HG03354 (cell line): ENCODE data around the gene COIL.
"Not testable (repeated sequence)": the region's sequence is repeated elsewhere in the genome, so short reads cannot be mapped to it uniquely, and the experiment has no call there.

Experiments used
- ATAC-seq: cut with Tn5 transposase; IDR thresholded peaks from one replicate; pipeline ENCODE4 v1.9.1; 2021; ENCODE audit warnings: mild to moderate bottlenecking; ENCODE audit not compliant: unreplicated experiment, poor library complexity, severe bottlenecking

Gene COIL

DNA sequence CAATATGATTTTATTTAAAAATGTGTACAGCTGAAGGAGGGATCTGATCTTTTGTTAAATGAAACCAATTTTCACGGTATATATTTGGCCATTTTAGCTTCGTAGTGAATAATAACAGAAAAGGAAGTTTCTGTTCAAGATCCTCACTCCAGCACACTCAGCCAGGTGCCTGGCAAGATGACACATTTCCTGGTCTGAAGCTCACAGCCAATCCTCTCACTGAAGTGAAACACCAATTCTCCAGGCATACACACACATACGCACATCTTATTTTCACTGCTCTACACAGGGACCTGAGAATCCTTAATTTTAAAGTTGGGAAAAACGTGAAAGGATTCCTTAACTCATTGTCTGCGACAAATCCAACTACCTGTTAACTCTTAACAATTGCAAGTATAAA is 22.6 kb downstream of the COIL start:
- ATAC-seq: not testable (repeated sequence)

DNA sequence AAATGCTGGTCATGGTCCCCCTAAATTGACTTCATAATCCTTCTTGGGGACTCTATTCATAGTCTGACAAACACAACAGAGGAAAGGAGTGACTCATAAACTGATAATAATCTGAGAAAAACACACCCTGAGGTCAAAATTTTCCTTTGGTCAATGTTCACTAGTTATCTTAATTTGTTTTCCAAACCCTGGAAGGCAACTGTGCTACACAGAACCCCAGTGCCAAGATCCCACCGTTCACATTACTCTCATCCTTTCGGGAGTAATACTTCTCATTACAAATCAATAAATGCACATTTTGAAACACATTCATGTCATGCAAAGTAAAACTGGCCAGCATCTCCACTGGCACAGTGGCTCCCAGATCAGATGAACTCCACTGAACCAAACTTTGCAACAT is 23.2 kb downstream of the COIL start:
- ATAC-seq: no peak

DNA sequence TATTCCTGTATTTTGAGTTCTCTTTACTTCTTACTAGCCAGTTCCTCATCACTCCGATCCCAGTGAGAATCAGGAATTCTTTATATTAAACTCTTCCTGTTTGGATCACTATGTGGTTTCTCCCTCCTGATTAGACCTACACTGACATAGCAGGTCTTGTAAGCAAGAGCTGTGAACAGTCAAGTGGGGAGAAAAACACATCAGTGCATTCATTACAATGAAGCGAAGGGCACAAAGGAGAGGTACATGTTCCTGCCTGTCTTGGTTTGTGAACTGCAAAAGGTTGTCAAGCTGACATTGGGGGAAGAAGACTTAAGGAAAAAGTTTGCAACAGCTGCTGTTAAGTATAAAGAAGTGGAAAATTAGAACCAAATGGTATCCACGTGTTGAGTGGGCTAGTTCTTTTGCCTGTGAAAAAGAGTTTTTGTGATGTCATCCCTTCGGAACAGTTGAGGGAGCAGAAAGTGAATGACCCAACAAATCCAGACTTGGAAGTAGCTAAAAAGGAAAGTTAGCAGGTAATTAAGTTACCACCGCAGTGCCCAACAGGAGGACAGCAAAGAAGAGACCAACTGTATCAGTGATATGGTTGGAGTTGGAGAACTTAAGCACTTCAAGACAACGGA is 24.0 kb downstream of the COIL start:
- no peak for ATAC-seq

DNA sequence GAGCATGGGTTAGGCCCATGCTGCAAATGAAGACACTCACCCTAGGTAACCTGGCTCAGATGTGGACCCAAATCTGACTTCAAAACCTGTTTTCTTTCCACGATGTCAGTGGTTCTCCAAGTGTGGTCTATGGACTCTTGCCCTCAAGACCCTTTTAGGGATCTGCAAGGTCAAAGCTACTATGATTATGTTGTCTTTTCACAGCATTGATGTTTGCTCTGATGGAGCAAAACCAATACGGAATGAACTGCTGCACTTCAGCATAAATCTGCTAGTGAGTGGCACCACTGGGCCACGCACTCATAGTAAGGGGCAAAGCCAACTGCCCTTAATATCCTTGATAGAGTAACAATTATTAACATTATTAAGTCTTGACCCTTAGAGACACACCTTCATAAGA is 25.4 kb downstream of the COIL start:
- no peak for ATAC-seq

DNA sequence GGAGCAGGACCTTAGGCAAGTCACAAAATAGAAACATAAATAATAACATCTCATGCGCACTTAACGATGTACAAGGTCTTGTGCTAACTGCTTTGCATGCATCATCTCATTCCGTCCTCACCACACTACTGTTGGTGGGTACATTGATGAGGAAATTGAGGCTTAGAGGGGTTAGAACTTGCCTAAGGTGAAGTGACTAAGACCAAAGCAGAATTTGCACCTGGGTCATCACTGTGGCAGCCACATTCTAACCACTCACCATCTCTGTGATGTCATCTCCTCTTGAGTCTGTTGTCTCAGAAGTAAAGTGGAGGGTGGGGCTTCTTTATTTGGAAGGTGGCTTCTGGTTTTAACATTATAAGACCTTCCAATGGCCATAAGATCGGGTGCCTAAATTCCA is 26.6 kb downstream of the COIL start:
- no peak for ATAC-seq

DNA sequence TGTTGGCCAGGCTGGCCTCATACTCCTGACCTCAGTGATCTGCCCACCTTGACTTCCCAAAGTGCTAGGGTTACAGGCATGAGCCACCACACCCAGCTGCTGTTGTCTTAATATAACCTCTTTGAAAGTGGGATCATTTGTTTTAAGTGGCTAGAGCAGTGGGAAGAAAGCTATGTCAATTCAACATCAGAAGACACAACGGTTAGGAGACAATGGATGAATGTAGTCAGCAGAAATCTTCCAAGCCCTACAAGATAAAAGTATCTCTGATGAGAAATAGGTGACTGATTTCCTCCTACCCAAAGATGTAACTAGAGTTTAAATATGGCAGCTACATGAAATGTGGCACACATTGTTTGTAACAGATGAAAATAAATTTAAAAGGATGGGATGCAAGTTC is 27.0 kb downstream of the COIL start:
- ATAC-seq: no peak

DNA sequence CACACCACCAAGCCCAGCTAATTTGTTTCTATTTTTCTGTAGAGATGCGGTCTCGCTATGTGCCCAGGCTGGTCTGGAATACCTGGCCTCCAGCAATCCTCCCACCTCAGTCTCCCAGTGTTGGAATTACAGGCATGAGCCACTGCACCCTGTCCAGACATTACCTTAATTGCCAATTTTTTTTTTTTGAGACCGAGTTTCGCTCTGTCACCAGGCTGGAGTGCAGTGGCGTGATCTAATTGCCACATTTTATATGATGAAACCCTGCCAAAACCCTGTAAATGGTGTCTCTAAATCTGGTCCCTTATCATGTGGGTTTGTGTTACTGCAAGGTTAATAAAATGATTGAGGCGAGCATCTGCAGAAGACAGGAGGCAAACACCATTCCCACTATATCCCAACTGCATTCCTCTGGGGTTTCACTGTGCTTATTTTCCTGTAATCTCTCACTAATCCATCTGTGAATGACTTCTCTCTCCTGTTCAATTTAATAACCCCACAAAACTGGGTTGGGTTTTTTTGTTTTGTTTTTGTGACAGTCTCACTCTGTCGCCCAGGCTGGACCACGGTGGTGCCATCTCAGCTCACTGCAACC is 27.6 kb downstream of the COIL start:
- ATAC-seq: no peak

DNA sequence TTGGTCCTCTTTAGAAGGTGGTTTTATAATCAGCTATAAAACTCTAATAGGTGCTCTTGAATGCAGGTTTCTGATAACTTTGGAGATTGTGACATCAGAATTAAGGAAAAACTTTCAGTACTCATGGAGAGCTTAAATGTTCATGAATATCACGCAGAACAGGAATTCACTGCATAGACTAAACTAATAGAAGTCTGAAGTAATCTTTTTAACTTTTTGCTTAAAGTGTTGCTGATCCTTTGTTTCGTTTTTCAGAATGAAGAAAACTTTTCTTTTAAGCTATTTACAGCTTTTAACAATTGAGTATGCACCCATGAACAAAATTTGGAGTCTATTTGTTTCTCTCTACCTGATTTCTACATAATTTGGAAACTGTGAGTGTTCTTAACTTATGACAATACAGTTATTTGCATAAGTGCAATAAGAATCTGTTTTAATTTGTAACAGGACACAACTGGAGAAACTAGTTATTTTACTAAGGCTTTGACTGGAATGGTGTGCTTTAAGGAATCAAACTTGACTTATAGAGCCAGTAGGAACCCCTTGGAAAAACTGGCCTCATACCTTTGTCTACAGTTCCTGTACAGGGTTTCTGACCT is 30.0 kb downstream of the COIL start:
- no peak for ATAC-seq

DNA sequence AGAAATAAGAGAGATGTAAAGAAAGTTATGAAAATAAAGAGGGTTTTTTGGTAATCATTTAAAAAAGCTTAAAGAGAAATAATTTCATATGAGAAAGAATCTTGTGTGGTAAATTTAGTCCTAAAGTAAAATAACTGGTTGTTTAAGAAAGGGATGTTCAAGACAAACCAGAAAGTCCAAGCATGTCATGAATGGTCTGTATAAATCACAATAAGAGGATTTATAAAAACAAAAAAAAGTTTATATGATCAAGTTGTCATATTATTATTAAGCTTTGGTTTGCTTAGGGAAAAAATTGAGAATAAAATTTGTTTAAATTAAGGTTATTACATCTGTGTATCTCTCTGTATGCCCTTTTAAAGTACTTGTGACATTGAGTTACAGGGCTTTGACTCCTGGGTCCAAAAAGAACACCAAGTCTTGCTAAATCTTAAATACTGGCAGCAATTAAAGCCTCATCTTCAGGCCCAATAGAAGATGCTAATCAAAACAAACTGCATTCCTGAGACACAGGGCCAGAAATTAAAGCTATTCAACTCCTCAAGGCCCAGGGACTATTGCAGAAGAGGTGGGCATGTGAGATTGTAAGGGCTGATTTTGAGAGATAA is 31.4 kb downstream of the COIL start:
- no peak for ATAC-seq

DNA sequence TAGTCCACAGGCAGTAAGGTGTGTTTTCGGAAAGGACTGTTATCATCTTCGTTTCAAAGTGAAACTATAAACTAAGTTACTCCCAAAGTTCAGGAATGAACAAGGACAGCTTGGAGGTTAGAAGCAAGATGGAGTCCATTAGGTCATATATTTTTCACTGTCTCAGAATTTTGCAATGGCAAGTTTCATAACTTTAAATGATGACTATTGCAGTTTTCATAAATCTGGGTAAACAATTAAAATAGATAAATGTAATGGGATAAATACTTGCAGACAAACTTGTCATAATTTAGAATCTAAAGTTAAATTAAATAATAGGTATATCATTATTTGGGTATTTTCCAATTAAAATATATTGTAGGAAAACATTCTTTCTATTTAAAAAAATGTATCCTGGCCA is 32.3 kb downstream of the COIL start:
- no peak for ATAC-seq

DNA sequence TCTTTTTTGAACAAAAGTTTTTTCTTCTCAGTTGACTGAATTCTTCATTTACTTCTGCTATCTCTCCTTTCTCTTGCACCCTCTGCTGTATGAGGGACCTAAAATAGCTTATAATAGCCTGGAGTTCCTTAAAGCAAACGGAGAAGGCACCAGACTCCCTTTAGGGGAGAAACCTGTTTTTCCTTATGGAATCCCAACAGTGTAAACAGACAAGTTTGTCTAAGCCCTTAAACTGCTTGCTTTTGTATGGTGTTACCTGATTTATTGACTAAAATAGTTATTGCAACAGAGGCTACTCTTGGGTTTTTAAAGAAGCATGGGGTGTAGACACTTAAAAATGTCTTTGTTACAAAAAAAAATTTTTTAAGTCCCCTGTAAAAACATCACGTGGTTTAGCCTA is 34.1 kb downstream of the COIL start:
- no peak for ATAC-seq

DNA sequence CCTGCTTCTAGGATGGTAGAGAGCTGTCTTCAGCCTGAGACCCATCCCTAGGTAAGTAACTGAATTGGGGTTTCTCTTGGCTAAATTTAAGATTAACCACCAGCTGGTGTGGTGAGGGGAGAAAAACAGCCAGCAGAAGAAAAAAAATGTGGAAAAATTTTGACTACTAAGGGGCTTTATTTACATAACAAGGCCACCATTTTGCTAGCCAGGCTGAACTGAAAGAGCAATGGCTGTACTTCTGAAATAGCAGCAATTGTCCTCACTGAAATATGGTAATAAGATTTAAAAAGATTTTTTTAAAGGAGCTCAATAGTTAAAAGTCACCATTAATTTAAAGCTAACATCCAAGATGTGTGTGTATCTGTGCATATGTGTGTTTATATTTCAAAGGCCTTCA is 34.6 kb downstream of the COIL start:
- ATAC-seq: no peak

DNA sequence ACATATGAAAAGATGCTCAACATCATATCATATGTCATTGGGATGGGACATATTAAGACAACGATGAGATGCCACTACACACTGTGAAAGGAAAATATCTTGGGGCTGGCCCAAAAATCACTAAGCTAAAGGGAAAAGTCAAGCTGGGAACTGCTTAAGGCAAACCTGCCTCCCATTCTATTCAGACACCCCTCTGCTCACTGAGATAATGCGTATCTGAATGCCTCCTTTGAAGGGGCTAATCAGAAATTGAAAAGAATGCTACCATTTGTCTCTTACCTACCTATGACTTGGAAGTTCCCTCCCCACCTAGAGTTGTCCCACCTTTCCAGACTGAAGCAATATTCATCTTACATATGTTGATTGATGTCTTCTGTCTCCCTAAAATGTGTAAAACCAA is 35.8 kb downstream of the COIL start:
- ATAC-seq: no peak

DNA sequence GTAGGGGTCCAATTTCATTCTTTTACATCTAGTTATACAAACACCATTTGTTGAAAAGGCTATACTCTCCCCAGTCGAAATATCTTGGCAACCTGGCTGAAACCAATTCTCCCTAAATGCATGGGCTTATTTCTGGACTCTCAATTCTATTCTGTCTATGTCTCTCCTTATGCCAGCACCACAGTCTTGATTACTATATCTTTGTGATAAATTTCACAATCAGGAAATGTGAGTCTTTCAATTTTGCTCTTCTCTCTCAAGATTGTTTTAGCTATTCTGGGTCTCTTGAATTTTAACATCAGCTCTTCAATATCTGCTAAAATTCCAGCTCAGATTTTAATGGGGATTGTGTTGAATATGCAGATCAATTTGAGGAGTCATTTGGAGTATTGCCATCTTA is 41.1 kb downstream of the COIL start:
- no peak for ATAC-seq

DNA sequence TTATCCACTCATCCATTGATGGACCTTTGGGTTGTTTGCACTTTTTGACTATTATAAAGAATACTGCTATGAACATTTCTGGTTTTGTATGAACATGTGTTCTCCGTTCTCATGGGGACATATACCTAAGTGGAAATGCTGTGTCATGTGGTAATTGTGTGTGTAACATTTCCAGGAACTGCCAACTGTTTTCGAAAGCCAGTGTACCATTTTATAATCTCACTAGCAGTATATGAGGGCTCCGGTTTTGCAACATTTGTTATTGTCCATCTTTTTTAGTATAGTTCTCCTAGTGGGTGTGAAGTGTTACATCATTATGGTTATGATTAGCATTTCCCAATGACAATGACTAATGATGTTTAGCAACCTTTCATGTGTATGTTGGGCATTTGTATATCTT is 41.9 kb downstream of the COIL start:
- ATAC-seq: no peak

DNA sequence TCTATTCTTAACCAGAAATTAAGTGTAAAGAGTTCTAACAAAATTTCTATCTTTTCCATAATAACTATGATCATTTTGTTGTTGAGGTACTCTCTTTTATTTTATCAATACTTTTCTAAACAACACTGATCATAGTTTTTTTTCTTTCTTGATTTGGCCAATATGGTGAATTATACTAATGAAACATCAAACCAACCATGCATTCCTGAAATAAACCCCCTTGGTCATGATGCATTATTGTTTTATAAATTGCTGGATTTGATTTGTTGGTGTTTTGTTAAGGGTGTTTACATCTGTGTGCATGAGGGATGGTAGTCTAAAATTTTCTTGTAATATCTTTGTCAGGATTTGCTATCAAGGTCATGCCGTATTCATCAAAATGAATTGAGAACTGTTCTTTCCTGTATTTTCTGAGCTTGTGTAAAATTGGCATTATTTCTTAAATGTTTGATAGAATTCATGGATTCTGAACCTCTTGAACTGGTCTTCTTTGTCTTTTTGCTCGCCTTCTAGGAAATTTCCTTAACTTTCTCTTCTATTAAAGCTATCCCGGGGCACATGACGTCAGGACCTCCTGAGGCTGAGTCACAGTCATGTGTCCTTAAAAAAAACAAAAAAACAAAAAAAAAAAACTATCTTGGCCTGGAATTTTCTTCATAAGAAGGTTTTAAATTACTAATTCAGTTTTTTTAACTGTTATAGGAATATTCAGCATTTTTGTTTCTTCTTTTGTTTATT is 43.1 kb downstream of the COIL start:
- ATAC-seq: no peak

DNA sequence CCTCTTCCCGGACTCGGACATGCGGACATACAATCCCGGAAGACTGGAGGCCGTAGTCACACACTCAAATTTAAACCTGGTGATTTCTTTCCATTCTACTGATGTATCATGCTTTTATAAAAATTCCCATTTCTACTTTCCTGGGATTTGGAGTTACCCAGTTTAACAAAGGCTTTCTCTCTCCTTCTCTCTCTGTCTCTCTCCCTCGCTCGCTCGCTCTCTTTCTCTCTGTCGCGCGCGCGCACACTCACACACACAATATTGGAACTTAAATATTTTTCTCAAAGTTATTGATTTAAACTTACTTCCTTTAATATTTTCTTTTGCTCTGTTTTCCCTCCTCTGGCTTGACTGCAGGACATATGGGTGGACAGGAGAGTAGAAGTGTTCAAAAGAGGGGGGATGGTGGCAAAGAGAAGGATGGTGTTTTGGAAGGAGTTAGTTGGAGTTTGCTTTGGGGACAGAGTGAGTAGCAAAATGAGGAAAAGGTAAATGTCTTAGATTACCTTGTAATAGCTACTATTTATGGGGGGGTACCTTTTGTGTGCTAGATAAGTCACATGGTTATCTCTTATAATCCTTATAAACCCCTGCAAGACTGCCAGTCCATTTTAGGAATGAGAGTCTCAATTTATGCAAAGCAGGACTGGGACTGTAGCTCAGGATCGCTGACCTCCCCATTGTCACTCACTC is 46.1 kb downstream of the COIL start:
- ATAC-seq: no peak

DNA sequence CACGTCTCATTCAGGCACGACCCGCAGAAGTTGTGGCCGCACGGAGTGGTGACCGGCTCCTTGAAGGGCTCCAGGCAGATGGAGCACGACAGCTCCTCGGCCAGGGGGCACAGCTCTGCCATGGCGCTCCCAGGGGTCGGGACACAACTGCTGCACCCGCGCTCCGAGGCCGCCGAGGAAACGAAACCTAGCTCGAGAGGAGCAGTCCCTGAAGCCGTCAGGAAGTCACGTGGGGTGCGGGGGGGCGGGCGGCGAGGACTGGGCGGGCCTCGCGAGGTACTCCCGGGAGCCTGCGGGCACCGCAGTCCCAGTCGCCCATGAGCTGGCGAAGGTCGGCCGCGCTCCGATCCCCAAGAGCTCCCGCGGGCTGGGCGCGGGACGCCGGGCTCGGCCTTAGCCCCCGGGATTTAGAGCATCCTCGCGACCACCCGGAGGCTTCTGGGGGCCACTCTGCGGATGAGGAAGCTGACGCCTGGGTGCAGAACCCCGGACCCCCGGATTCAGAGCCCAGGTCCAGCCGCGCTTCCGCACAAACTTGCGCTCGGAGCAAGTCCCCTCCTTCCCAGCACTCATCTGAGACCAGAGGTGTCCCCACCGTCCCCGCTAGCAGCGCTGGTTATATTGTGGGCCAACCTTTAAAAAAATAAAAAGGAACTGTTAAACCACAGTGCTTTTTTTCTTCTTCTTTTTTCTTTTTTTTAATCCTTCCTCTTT is 46.8 kb downstream of the COIL start, which contains the start of gene TRIM25:
Gene TRIM25, minus strand, starts transcription at position 183 of the 714 bp plus-strand sequence. Its CDS starts 61 bp downstream, at position 122.
- ATAC-seq: peak; percentile 85

DNA sequence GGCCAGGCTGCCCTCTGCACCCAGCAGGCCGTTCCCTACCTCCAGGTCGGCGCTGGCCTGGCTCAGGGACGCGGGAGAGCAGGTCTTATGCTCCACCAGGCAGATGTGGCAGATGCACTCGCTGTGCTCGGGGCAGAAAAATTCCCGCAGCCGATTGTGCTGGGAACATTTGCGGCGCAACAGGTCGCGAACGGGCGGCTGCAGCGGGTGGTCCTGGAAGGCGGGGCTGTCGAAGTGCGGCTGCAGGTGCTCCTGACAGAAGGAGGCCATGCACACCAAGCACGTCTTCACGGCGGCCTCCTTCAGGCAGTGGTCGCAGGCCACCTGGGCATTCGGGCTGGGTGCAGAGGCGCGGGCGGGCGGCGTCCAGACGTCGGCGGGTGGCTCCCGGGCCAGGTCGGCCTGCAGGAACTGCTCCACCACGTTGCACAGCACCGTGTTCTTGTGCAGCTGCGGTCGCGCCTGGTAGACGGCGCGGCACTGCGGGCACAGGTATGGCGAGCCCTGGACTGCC is 47.4 kb downstream of the COIL start:
- peak; percentile 51 for ATAC-seq
